Vagina (tissue), 2 donors: ENCODE results near the gene PMPCA. TPM values are rescaled to one million over a fixed set of nuclear protein-coding genes. Genes with fewer than 3 reads are reported as not detected.

Experiments used
- DNase-seq, 2 donors: peaks; one replicate each; pipeline ENCODE4 v3.0.0-alpha.2; 2017; ENCODE audit errors: extremely low spot score in 2 of 2
- H3K27ac ChIP-seq: fragments of 200-600 bp; sonication (generic); one replicate; pipeline ENCODE4 v1.5.1; 2019
- H3K27me3 ChIP-seq: fragments of 200-600 bp; sonication (generic); one replicate; pipeline ENCODE4 v1.5.1; 2019
- H3K36me3 ChIP-seq, 2 donors: fragments of 200-600 bp; sonication (generic); one replicate each; pipeline ENCODE4 v1.5.1; 2017 to 2019
- H3K4me1 ChIP-seq: fragments of 200-600 bp; sonication (generic); one replicate; pipeline ENCODE4 v1.5.1; 2019
- H3K4me3 ChIP-seq, 2 donors: fragments of 200-600 bp; sonication (generic); 1 replicate in 1 of 2; 2 replicates in 1 of 2; pipeline ENCODE4 v1.5.1; 2016 to 2019
- H3K9me3 ChIP-seq: fragments of 200-600 bp; sonication (generic); one replicate; pipeline ENCODE4 v1.5.1; 2019
- CTCF ChIP-seq, 3 experiments: fragments of 450-650 bp in 2 of 3; fragments of 200-600 bp in 1 of 3; sonication (generic) in 1 of 3; IDR thresholded peaks; one replicate each; pipeline ENCODE4 v1.5.1; 2017 to 2019; ENCODE audit warnings: antibody characterized with exemption in 3 of 3, mild to moderate bottlenecking in 2 of 3, moderate library complexity in 2 of 3
- POLR2A ChIP-seq, 2 donors: fragments of 450-650 bp; IDR thresholded peaks; one replicate each; pipeline ENCODE4 v1.6.1; 2017; ENCODE audit warnings: antibody characterized with exemption in 2 of 2, mild to moderate bottlenecking in 2 of 2, moderate library complexity in 2 of 2
- POLR2AphosphoS5 ChIP-seq, 2 donors: sonication (generic); formaldehyde crosslinking; IDR thresholded peaks; one replicate each; pipeline ENCODE4 v1.9.0; 2017; ENCODE audit warnings: antibody characterized with exemption in 2 of 2, mild to moderate bottlenecking in 2 of 2, low read depth in 1 of 2; ENCODE audit not compliant: insufficient read depth in 1 of 2
- intact Hi-C: fragments of 100-400 bp; cut with DNase I; formaldehyde crosslinking; loops from one replicate; pipeline ENCODE4 v1.15.1; 2023
- total RNA-seq: library from RNA; depleted of rRNA; stranded (reverse); fragments of >200 nt; gene quantifications from one replicate; pipeline ENCODE4 v1.2.3, GENCODE V29; 2016

The PMPCA gene, protein sequence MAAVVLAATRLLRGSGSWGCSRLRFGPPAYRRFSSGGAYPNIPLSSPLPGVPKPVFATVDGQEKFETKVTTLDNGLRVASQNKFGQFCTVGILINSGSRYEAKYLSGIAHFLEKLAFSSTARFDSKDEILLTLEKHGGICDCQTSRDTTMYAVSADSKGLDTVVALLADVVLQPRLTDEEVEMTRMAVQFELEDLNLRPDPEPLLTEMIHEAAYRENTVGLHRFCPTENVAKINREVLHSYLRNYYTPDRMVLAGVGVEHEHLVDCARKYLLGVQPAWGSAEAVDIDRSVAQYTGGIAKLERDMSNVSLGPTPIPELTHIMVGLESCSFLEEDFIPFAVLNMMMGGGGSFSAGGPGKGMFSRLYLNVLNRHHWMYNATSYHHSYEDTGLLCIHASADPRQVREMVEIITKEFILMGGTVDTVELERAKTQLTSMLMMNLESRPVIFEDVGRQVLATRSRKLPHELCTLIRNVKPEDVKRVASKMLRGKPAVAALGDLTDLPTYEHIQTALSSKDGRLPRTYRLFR
- total RNA-seq: 23.6 TPM

- peaks cover 0 to 46% of the 10 kb centered on the region in 2 donors for H3K36me3 ChIP-seq
- TF ChIP-seq POLR2A (IDR thresholded peaks at IDR 0.05) (peak in 1 of 2 donors; percentile 75), CTCF (IDR thresholded peaks at IDR 0.05) (no peak), POLR2AphosphoS5 (IDR thresholded peaks at IDR 0.05; ENCODE audit: insufficient read depth in 1 of 2, low read depth in 1 of 2) (peak; percentile 76 to 94)
- H3K4me3 ChIP-seq: peak within 1 kb of the TSS; percentile 76 to 89
- no peaks in the 10 kb centered on the region for H3K27me3 ChIP-seq
- H3K4me1 ChIP-seq: peaks cover 36% of the 10 kb centered on the region
- no peaks in the 10 kb centered on the region for H3K9me3 ChIP-seq
- intact Hi-C loops: no loop called here
- H3K27ac ChIP-seq: peak within 1 kb of the TSS; percentile 73
- no peak for DNase-seq
These were observed at the start of gene PMPCA, which contains the start of gene ENTR1 for GRCh38 chr9:136410500-136411287. PMPCA (plus strand) TSS chr9:136410658; CDS start chr9:136410669, 11 bp downstream. ENTR1 (minus strand) TSS chr9:136410614; CDS start chr9:136410397, 217 bp downstream.

DNA sequence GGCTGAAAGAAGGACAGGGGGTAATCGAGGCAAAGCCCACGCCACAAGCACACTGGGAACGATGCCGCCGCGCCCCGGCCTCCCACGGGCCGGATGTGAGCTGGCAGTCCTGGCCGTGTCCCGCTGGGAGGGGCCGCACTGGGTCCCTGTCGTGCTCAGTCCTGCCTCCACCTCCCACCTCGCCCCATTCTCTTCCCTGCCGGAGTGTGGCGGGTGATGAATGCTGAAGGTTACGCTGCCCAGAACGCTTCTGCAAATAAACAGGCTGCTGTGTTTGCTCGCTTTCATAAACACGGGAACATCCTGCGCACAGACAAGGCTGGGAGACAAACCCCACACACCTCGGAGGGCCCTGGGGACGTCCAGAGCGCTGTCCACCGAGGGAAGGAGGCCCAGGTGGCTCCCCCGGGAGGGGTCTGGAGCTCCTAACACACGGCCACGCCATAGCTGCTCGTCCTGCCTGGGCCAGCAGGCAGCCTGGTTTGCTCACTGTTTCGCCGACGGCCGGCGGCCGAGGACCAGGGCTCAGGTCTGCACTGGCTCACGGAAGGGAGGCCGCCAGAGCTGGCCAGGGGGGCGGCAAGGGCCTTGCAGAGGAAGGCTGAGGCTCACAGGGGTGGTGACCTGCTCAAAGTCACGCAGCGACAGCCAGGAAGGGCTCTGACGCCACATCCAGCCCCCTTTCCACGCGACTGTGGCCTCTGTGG lies 49.3 kb upstream of the PMPCA start:
- Histone ChIP-seq H3K27me3 (no peaks in the 10 kb centered on the region), H3K9me3 (no peaks in the 10 kb centered on the region), H3K27ac (peak overlapping the region; percentile 82), H3K36me3 (no peaks in the 10 kb centered on the region), H3K4me3 (peak overlapping the region in 1 of 2 donors; percentile 3), H3K4me1 (peaks cover 39% of the 10 kb centered on the region)
- TF ChIP-seq POLR2AphosphoS5 (IDR thresholded peaks at IDR 0.05; ENCODE audit: insufficient read depth in 1 of 2, low read depth in 1 of 2): peak in 1 of 2 donors; percentile 10
- TF ChIP-seq POLR2A (IDR thresholded peaks at IDR 0.05): no peak
- intact Hi-C loops: loop anchor here (10.0 kb wide), 1 partner anchor 46 kb away; no protein-coding TSS in a partner anchor
- no peak for DNase-seq

- intact Hi-C loops: loop anchor here (10.0 kb wide), 1 partner anchor 47 kb away; no protein-coding TSS in a partner anchor
- no peaks in the 10 kb centered on the region for H3K27me3 ChIP-seq
- H3K4me3 ChIP-seq: no peak overlapping the region
- H3K36me3 ChIP-seq: no peaks in the 10 kb centered on the region
- peak overlapping the region; percentile 82 for H3K27ac ChIP-seq
- no peaks in the 10 kb centered on the region for H3K9me3 ChIP-seq
- DNase-seq: no peak
- H3K4me1 ChIP-seq: peaks cover 39% of the 10 kb centered on the region
- no peak for TF ChIP-seq POLR2AphosphoS5 (IDR thresholded peaks at IDR 0.05; ENCODE audit: insufficient read depth in 1 of 2, low read depth in 1 of 2)
- no peak for TF ChIP-seq CTCF (IDR thresholded peaks at IDR 0.05)
These were observed 48.6 kb upstream of the PMPCA start for GRCh38 chr9:136361754-136362449.

- Histone ChIP-seq H3K9me3 (no peaks in the 10 kb centered on the region), H3K4me1 (peaks cover 39% of the 10 kb centered on the region), H3K27ac (peak overlapping the region; percentile 82), H3K4me3 (peak overlapping the region in 1 of 2 donors; percentile 75), H3K27me3 (no peaks in the 10 kb centered on the region), H3K36me3 (no peaks in the 10 kb centered on the region)
- no peak for DNase-seq
- intact Hi-C loops: loop anchor here (10.0 kb wide), 1 partner anchor 48 kb away; no protein-coding TSS in a partner anchor
- no peak for TF ChIP-seq CTCF (IDR thresholded peaks at IDR 0.05)
These were observed 48.0 kb upstream of the PMPCA start for GRCh38 chr9:136362450-136362784.
